GM23338 (cell line): ENCODE results near the gene C11orf24. TPM values are rescaled to one million over a fixed set of nuclear protein-coding genes. Genes with fewer than 3 reads are reported as not detected.

ENCODE experiments used
- ATAC-seq: fragments of 200-7000 bp; cut with Tn5 transposase; 3 replicates; pipeline ENCODE4 v1.9.1; 2020
- DNase-seq: peaks from one replicate; pipeline ENCODE4 v3.0.0-alpha.2; 2015; ENCODE audit warnings: low spot score
- H2AFZ ChIP-seq: fragments of 200-600 bp; sonication (generic); 2 replicates; pipeline ENCODE4 v1.8.0; 2016; ENCODE audit warnings: antibody characterized with exemption, mild to moderate bottlenecking, moderate library complexity
- H3F3A ChIP-seq: fragments of 200-600 bp; sonication (generic); replicated peaks from 2 replicates; pipeline ENCODE4 v1.8.0; 2017; ENCODE audit warnings: antibody characterized with exemption, mixed run types, low read depth
- H3K27ac ChIP-seq: fragments of 200-600 bp; sonication (generic); 2 replicates; pipeline ENCODE4 v1.6.1; 2016; ENCODE audit warnings: low read depth
- H3K27me3 ChIP-seq: fragments of 200-600 bp; sonication (generic); 2 replicates; pipeline ENCODE4 v1.8.0; 2016; ENCODE audit warnings: mild to moderate bottlenecking, mixed run types, moderate library complexity; ENCODE audit not compliant: insufficient read depth
- H3K36me3 ChIP-seq: fragments of 200-600 bp; sonication (generic); 2 replicates; pipeline ENCODE4 v1.8.0; 2016; ENCODE audit warnings: mild to moderate bottlenecking; ENCODE audit not compliant: insufficient read depth
- H3K4me1 ChIP-seq: fragments of 200-600 bp; sonication (generic); 2 replicates; pipeline ENCODE4 v1.8.0; 2016; ENCODE audit warnings: mild to moderate bottlenecking, moderate library complexity; ENCODE audit not compliant: insufficient read depth
- H3K4me2 ChIP-seq: fragments of 200-600 bp; sonication (generic); 2 replicates; pipeline ENCODE4 v1.7.1; 2017; ENCODE audit warnings: mixed run types
- H3K4me3 ChIP-seq: fragments of 200-600 bp; sonication (generic); 2 replicates; pipeline ENCODE4 v1.6.1; 2016; ENCODE audit warnings: mixed run types
- H3K79me2 ChIP-seq: fragments of 200-600 bp; sonication (generic); replicated peaks from 2 replicates; pipeline ENCODE4 v1.8.0; 2017; ENCODE audit warnings: mild to moderate bottlenecking; ENCODE audit not compliant: insufficient read depth
- H3K9me2 ChIP-seq: fragments of 200-600 bp; sonication (generic); 2 replicates; pipeline ENCODE4 v1.8.0; 2017; ENCODE audit not compliant: insufficient read depth
- H4K20me1 ChIP-seq: fragments of 200-600 bp; sonication (generic); replicated peaks from 2 replicates; pipeline ENCODE4 v1.8.0; 2017; ENCODE audit warnings: mild to moderate bottlenecking; ENCODE audit not compliant: insufficient read depth
- H3K27ac Mint-ChIP-seq: 2 replicates; pipeline ENCODE4 v1.8.0; 2020; ENCODE audit warnings: inconsistent platforms, mild to moderate bottlenecking, moderate library complexity, mixed read lengths
- H3K27me3 Mint-ChIP-seq: 3 replicates; pipeline ENCODE4 v1.8.0; 2022; ENCODE audit warnings: low read depth, mild to moderate bottlenecking, moderate library complexity, mixed read lengths, inconsistent platforms; ENCODE audit not compliant: insufficient read depth, poor library complexity
- H3K36me3 Mint-ChIP-seq: 3 replicates; pipeline ENCODE4 v1.8.0; 2021; ENCODE audit warnings: low read depth, mild to moderate bottlenecking, inconsistent platforms, moderate library complexity, mixed read lengths
- H3K4me1 Mint-ChIP-seq: 3 replicates; pipeline ENCODE4 v1.8.0; 2020; ENCODE audit warnings: mild to moderate bottlenecking, inconsistent platforms, mixed read lengths
- H3K4me3 Mint-ChIP-seq: 3 replicates; pipeline ENCODE4 v1.8.0; 2021; ENCODE audit warnings: moderate library complexity, mild to moderate bottlenecking, inconsistent platforms, mixed read lengths
- H3K9me3 Mint-ChIP-seq: 3 replicates; pipeline ENCODE4 v1.8.0; 2020; ENCODE audit warnings: moderate library complexity, mild to moderate bottlenecking, inconsistent platforms, mixed read lengths
- CREB1 ChIP-seq: fragments of 250-450 bp; sonication (Bioruptor Pico); IDR thresholded peaks from 2 replicates; pipeline ENCODE4 v1.5.0; 2020; ENCODE audit warnings: low read depth, mild to moderate bottlenecking, moderate library complexity
- CTCF ChIP-seq, 2 experiments: fragments of 200-600 bp in 1 of 2; sonication (generic) in 1 of 2; conservative IDR thresholded peaks; 2 replicates each; pipeline versions ENCODE4 v1.5.1 to v1.6.1; 2016 to 2017; ENCODE audit warnings: antibody characterized with exemption in 2 of 2, low read depth in 2 of 2, mild to moderate bottlenecking in 2 of 2, moderate library complexity in 1 of 2
- EZH2 ChIP-seq: fragments of 200-600 bp; sonication (generic); IDR thresholded peaks from one replicate; pipeline ENCODE4 v1.8.0; 2017; ENCODE audit warnings: antibody characterized with exemption, mild to moderate bottlenecking, low read depth; ENCODE audit not compliant: unreplicated experiment
- EZH2phosphoT487 ChIP-seq: fragments of 200-600 bp; sonication (generic); IDR thresholded peaks from one replicate; pipeline ENCODE4 v1.8.1; 2018; ENCODE audit warnings: antibody characterized with exemption; ENCODE audit not compliant: unreplicated experiment
- JUNB ChIP-seq: IDR thresholded peaks from one replicate; pipeline ENCODE4 v1.6.1; 2016; ENCODE audit warnings: antibody characterized with exemption; ENCODE audit not compliant: unreplicated experiment
- NANOG ChIP-seq: IDR thresholded peaks from 2 replicates; pipeline ENCODE4 v1.6.1; 2016; ENCODE audit warnings: antibody characterized with exemption, borderline replicate concordance
- POLR2AphosphoS5 ChIP-seq: IDR thresholded peaks from 2 replicates; pipeline ENCODE4 v1.6.1; 2016; ENCODE audit warnings: antibody characterized with exemption, low read depth
- REST ChIP-seq: IDR thresholded peaks from one replicate; pipeline ENCODE4 v1.6.1; 2018; ENCODE audit warnings: antibody characterized with exemption; ENCODE audit not compliant: unreplicated experiment
- STAT1 ChIP-seq: IDR thresholded peaks from one replicate; pipeline ENCODE4 v1.6.1; 2016; ENCODE audit warnings: antibody characterized with exemption; ENCODE audit not compliant: unreplicated experiment
- ZNF114 ChIP-seq: fragments of 250-450 bp; sonication (Bioruptor Pico); IDR thresholded peaks from 2 replicates; pipeline ENCODE4 v1.5.0; 2020; ENCODE audit warnings: mild to moderate bottlenecking, moderate library complexity
- ZNF331 ChIP-seq: fragments of 250-450 bp; sonication (Bioruptor Pico); IDR thresholded peaks from 2 replicates; pipeline ENCODE4 v1.5.0; 2020; ENCODE audit warnings: low read depth, mild to moderate bottlenecking, moderate library complexity
- polyA plus RNA-seq: library from polyadenylated mRNA; unstranded; fragments of >200 nt; fragmentation: Nextera tagmentation; extraction: Ambion mirVana; gene quantifications from 2 replicates; pipeline ENCODE4 v1.2.1, GENCODE V29; 2016
- total RNA-seq: library from RNA; depleted of rRNA; stranded (reverse); fragments of >200 nt; shearing (Covaris generic); gene quantifications from 2 replicates; pipeline ENCODE4 v1.2.3, GENCODE V29; 2014
- TF ChIP-seq, protein P1 (sequence below): IDR thresholded peaks from 2 replicates; pipeline ENCODE4 v1.6.1; 2016; ENCODE audit warnings: antibody characterized with exemption

Gene C11orf24
- total and polyA plus RNA-seq, 2 experiments from 2014 or later, result 49.8 to 57.5 TPM

DNA sequence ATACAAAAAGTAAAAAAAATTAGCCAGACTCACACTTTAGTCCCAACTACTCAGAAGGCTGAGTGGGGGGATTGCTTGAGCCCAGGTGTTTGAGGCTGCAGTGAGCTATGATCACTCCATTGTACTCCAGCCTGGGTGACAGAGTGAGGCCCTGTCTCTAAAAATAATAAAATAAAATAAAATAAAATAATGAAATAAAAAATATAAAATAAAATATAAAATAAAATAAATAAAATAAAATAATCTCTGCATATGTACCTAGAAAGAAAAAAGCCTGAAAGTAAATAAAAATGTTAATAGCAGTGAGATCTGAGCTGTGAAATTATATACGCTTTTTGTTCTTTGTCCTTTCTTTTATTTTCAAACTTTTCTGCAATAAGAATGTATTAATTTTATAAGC, 23.5 kb upstream of the C11orf24 start:
- no peaks in the 10 kb centered on the region for H3K9me2 ChIP-seq
- Mint-ChIP-seq H3K36me3 (0 out of 3 replicates have a peak, but pooled peaks cover 3% of the 10 kb centered on the region), H3K27me3 (peaks cover 10% of the 10 kb centered on the region), H3K9me3 (peaks cover 4% of the 10 kb centered on the region; the same call in 2 of the 3 replicates), H3K27ac (no peak overlapping the region), H3K4me1 (no peaks in the 10 kb centered on the region), H3K4me3 (no peak overlapping the region)
- no peaks in the 10 kb centered on the region for H3K36me3 ChIP-seq
- no peaks in the 10 kb centered on the region for H3K27me3 ChIP-seq
- DNase-seq (no peak), ATAC-seq (no peak)
- TF ChIP-seq REST (no peak), NANOG (no peak), CTCF (conservative IDR thresholded peaks at IDR 0.05; ENCODE audit: low read depth in 2 of 2) (no peak), EZH2phosphoT487 (no peak), ZNF331 (CRISPR knock-in tag) (no peak), POLR2AphosphoS5 (no peak), ZNF114 (CRISPR knock-in tag) (no peak)
- TF ChIP-seq, protein P1, sequence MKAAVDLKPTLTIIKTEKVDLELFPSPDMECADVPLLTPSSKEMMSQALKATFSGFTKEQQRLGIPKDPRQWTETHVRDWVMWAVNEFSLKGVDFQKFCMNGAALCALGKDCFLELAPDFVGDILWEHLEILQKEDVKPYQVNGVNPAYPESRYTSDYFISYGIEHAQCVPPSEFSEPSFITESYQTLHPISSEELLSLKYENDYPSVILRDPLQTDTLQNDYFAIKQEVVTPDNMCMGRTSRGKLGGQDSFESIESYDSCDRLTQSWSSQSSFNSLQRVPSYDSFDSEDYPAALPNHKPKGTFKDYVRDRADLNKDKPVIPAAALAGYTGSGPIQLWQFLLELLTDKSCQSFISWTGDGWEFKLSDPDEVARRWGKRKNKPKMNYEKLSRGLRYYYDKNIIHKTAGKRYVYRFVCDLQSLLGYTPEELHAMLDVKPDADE, result no peak
- H3K27ac ChIP-seq, result no peak overlapping the region
- H3K4me3 ChIP-seq, result no peak overlapping the region
- H3K4me1 ChIP-seq, result no peaks in the 10 kb centered on the region
- no peak overlapping the region for H2AFZ ChIP-seq
- H3K79me2 ChIP-seq, result no peaks in the 10 kb centered on the region
- H3F3A ChIP-seq, result no peaks in the 10 kb centered on the region
- no peaks in the 10 kb centered on the region for H4K20me1 ChIP-seq
- no peak overlapping the region for H3K4me2 ChIP-seq

- Histone ChIP-seq H2AFZ (no peak overlapping the region), H4K20me1 (no peaks in the 10 kb centered on the region), H3K27me3 (no peaks in the 10 kb centered on the region), H3K36me3 (no peaks in the 10 kb centered on the region), H3K9me2 (no peaks in the 10 kb centered on the region), H3K4me3 (no peak overlapping the region), H3K4me2 (no peak overlapping the region), H3K27ac (no peak overlapping the region), H3F3A (no peaks in the 10 kb centered on the region), H3K79me2 (no peaks in the 10 kb centered on the region), H3K4me1 (no peaks in the 10 kb centered on the region)
- DNase-seq (no peak), ATAC-seq (no peak)
- Mint-ChIP-seq H3K9me3 (peaks cover 13% of the 10 kb centered on the region), H3K4me3 (no peak overlapping the region), H3K36me3 (peaks cover 5% of the 10 kb centered on the region; the same call in 1 of the 3 replicates), H3K27me3 (peaks cover 3% of the 10 kb centered on the region), H3K4me1 (no peaks in the 10 kb centered on the region), H3K27ac (no peak overlapping the region)
- TF ChIP-seq CREB1 (CRISPR knock-in tag), result no peak
- TF ChIP-seq JUNB, result no peak
- TF ChIP-seq POLR2AphosphoS5, result no peak
- TF ChIP-seq NANOG, result no peak
- TF ChIP-seq STAT1, result no peak
- TF ChIP-seq EZH2phosphoT487, result no peak
- TF ChIP-seq EZH2, result no peak
- no peak for TF ChIP-seq REST
- TF ChIP-seq, protein P1, result no peak
These were observed 21.9 kb upstream of the C11orf24 start for GRCh38 chr11:68293708-68294107.
